ENCODE data around the gene TRMT112. TPM values are rescaled to one million over a fixed set of nuclear protein-coding genes. Genes with fewer than 3 reads are reported as not detected.

TRMT112 gene
- total and polyA plus RNA-seq, 2 of the 8 experiments (the other 6 are each of a cell fraction or from before 2014, with no cell fraction given), result 300 to 650 TPM

DNA sequence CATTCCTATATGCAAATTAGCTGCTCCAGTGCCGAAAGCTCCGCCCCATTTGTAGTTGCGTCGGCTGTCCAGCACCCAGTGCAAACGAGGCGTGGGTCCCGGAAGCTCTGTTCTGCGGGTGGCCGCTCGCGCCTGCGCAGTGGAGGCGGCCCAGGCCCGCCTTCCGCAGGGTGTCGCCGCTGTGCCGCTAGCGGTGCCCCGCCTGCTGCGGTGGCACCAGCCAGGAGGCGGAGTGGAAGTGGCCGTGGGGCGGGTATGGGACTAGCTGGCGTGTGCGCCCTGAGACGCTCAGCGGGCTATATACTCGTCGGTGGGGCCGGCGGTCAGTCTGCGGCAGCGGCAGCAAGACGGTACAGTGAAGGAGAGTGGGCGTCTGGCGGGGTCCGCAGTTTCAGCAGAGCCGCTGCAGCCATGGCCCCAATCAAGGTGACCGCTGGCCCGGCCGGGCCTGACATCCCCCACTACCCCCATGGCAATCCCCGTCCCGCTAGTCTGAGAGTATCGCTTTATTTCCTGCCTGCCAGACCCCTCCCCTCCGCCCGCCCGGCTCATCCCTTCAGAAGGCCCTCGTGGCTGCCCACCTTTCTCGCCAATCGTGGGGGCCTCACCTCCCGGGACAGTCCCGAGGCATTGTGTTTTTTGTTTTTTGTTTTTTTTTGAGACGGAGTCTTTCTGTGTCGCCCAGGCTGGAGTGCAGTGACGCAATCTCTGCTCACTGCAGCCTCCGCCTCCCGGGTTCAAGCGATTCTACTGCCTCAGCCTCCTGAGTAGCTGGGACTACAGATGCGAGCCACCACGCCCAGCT is 804 bp upstream of the TRMT112 start, which contains the start of gene PRDX5 (continued):
- TF ChIP-seq EGR1 (IDR thresholded peaks at IDR 0.05; ENCODE audit: borderline replicate concordance, low read depth, low read length) (no peak), POLR2A (IDR thresholded peaks at IDR 0.05; ENCODE audit: control extremely low read depth in 1 of 2, low read depth in 2 of 2, low read length in 2 of 2) (no peak), HDAC2 (IDR thresholded peaks at IDR 0.05; ENCODE audit: borderline replicate concordance in 1 of 2, low read depth in 2 of 2, low read length in 2 of 2) (peak in 1 of 2 experiments; percentile 26; a peak in 1 of 4 replicates), EP300 (IDR thresholded peaks at IDR 0.05; ENCODE audit: borderline replicate concordance in 1 of 2, low read depth in 2 of 2, low read length in 2 of 2) (no peak), RFX5 (IDR thresholded peaks at IDR 0.05; ENCODE audit: borderline replicate concordance, low read depth, low read length) (no peak), JUND (IDR thresholded peaks at IDR 0.05; ENCODE audit: low read length) (no peak), MAFK (IDR thresholded peaks at IDR 0.05; ENCODE audit: low read depth, low read length) (no peak), PHF8 (conservative IDR thresholded peaks at IDR 0.05; ENCODE audit: low read depth, low read length) (peak; percentile 72), POU5F1 (IDR thresholded peaks at IDR 0.05; ENCODE audit: low read depth, low read length) (no peak), NANOG (IDR thresholded peaks at IDR 0.05; ENCODE audit: insufficient read depth, low read depth, low read length, poor library complexity, severe bottlenecking) (no peak), RAD21 (IDR thresholded peaks at IDR 0.05 in 1 of 2, conservative IDR thresholded peaks at IDR 0.05 in 1 of 2; ENCODE audit: low read depth in 2 of 2, low read length in 2 of 2) (peak; percentile 39 to 62), TAF1 (IDR thresholded peaks at IDR 0.05; ENCODE audit: low read depth, low read length) (no peak), JUN (IDR thresholded peaks at IDR 0.05; ENCODE audit: low read depth, low read length) (no peak), BRCA1 (IDR thresholded peaks at IDR 0.05; ENCODE audit: low read depth, low read length) (no peak), EZH2 (IDR thresholded peaks at IDR 0.05; ENCODE audit: low read depth, low read length, severe bottlenecking) (no peak), CEBPB (IDR thresholded peaks at IDR 0.05; ENCODE audit: low read depth, low read length) (peak; percentile 51; the same call in 1 of the 2 replicates), SP2 (IDR thresholded peaks at IDR 0.05; ENCODE audit: low read length) (no peak), TEAD4 (IDR thresholded peaks at IDR 0.05; ENCODE audit: low read depth, low read length) (no peak), POLR2AphosphoS5 (IDR thresholded peaks at IDR 0.05; ENCODE audit: low read depth, low read length) (no peak), RXRA (IDR thresholded peaks at IDR 0.05; ENCODE audit: insufficient read depth, low read depth, low read length) (no peak), ASH2L (IDR thresholded peaks at IDR 0.05; ENCODE audit: low read length) (peak; percentile 47)
- TF ChIP-seq, protein P1, sequence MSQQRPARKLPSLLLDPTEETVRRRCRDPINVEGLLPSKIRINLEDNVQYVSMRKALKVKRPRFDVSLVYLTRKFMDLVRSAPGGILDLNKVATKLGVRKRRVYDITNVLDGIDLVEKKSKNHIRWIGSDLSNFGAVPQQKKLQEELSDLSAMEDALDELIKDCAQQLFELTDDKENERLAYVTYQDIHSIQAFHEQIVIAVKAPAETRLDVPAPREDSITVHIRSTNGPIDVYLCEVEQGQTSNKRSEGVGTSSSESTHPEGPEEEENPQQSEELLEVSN (IDR thresholded peaks at IDR 0.05), result 0 out of 2 replicates have a peak, but pooled peaks have one; percentile 3
- TF ChIP-seq, protein P2, sequence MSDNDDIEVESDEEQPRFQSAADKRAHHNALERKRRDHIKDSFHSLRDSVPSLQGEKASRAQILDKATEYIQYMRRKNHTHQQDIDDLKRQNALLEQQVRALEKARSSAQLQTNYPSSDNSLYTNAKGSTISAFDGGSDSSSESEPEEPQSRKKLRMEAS (IDR thresholded peaks at IDR 0.05), result no peak; the same call in 1 of the 2 replicates
